Measurements from ENCODE around the gene CDC42BPA. TPM values are rescaled to one million over a fixed set of nuclear protein-coding genes. Genes with fewer than 3 reads are reported as not detected.
"Not testable (repeated sequence)": the region's sequence is repeated elsewhere in the genome, so short reads cannot be mapped to it uniquely, and the experiment has no call there.

The CDC42BPA gene
- total RNA-seq, 1 experiment from 2014 or later, result 102 TPM

DNA sequence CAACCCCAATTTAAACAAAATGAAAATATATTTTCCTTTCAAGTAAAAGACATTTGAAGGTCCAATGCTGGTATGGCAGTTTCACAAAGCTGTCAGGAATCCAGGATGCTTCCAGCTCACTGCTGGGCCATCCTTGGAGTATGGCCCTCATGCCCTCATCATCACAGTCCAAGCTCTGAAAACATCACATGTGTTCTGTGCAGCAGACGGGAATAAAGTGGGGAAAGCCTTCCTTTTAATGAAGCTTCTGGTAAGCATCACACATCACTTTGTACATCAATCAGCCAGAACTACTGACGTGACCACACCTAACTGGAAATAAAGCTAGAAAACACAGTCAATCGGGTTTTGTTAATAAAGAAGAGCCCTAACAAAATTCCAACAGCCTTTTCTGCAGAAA lies 22.7 kb downstream of the CDC42BPA start:
- no peaks in the 10 kb centered on the region for H3K27me3 Mint-ChIP-seq (ENCODE audit: insufficient read depth, unreplicated experiment)
- DNase-seq (ENCODE audit: unreplicated experiment), result no peak
- no peak overlapping the region for H3K27ac Mint-ChIP-seq (ENCODE audit: low read depth, unreplicated experiment)
- peaks cover 20% of the 10 kb centered on the region for H3K4me1 Mint-ChIP-seq (ENCODE audit: insufficient read depth, unreplicated experiment)
- BruUV-seq (replicated peaks), result no TSS peak
- intact Hi-C loops (cut with micrococcal nuclease), result no loop called here
- H3K9me3 Mint-ChIP-seq (ENCODE audit: unreplicated experiment), result no peaks in the 10 kb centered on the region
- H3K36me3 Mint-ChIP-seq (ENCODE audit: insufficient read depth, unreplicated experiment), result no peaks in the 10 kb centered on the region
- ChIA-PET POLR2A (interaction anchor here (0.5 to 1.6 kb wide), 9 partner anchors 7 to 118 kb away, joined by 3 to 11 read pairs (median 4); no protein-coding TSS in a partner anchor), CTCF (interaction anchor here (1.0 kb wide), 1 partner anchor 61 kb away, joined by 3 read pairs; no protein-coding TSS in a partner anchor)
- TF ChIP-seq, protein P1, sequence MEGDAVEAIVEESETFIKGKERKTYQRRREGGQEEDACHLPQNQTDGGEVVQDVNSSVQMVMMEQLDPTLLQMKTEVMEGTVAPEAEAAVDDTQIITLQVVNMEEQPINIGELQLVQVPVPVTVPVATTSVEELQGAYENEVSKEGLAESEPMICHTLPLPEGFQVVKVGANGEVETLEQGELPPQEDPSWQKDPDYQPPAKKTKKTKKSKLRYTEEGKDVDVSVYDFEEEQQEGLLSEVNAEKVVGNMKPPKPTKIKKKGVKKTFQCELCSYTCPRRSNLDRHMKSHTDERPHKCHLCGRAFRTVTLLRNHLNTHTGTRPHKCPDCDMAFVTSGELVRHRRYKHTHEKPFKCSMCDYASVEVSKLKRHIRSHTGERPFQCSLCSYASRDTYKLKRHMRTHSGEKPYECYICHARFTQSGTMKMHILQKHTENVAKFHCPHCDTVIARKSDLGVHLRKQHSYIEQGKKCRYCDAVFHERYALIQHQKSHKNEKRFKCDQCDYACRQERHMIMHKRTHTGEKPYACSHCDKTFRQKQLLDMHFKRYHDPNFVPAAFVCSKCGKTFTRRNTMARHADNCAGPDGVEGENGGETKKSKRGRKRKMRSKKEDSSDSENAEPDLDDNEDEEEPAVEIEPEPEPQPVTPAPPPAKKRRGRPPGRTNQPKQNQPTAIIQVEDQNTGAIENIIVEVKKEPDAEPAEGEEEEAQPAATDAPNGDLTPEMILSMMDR (IDR thresholded peaks at IDR 0.05; ENCODE audit: unreplicated experiment), result no peak
- no peak overlapping the region for H3K4me3 Mint-ChIP-seq (ENCODE audit: unreplicated experiment)

DNA sequence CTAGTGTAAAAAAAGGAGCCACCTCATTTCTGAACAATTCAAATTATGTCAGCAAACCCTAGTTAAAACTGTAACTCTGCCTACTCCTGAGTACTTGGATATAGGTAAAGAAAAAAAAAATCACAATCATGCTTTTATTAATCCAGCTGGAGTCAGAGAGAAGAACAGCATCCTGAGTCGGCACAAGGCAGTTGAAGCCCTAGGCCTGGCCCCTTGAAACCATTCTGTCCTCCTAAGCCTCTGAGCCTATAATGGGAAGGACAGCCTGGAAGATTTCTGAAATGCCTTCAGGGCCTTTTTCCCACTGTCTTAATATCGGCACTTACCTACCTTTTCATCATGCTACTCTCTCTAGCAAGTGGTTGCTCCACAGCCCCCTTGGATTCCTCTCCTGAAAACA lies 32.5 kb downstream of the CDC42BPA start:
- BruUV-seq (replicated peaks), result no TSS peak
- no peak overlapping the region for H3K4me3 Mint-ChIP-seq (ENCODE audit: unreplicated experiment)

DNA sequence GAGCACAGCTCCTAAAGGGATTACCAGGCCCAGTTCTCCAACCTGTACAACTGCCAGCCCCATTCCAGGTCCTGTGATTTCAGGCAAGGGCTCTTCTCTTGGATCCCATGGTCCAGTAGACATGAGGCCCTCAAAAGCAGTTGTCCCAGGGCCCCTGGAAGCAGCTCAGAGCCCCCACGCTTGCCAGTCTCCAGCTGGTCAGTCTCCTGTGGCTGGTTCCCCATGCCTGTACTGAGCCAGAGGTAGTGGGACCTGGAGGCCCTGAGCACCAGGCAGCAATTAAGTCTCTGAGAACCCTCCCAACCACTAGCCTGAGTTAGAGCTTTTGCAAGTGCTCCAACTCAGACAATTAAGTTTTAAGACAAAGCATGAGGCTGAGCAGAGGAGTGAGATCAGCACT lies 36.9 kb downstream of the CDC42BPA start:
- TF ChIP-seq, protein P1 (IDR thresholded peaks at IDR 0.05; ENCODE audit: unreplicated experiment), result no peak
- no TSS peak for BruUV-seq (replicated peaks)
- Mint-ChIP-seq H3K27me3 (ENCODE audit: insufficient read depth, unreplicated experiment) (no peaks in the 10 kb centered on the region), H3K9me3 (ENCODE audit: unreplicated experiment) (peaks cover 11% of the 10 kb centered on the region), H3K4me3 (ENCODE audit: unreplicated experiment) (peak overlapping the region; percentile 43), H3K4me1 (ENCODE audit: insufficient read depth, unreplicated experiment) (peaks cover 13% of the 10 kb centered on the region), H3K36me3 (ENCODE audit: insufficient read depth, unreplicated experiment) (peaks cover 22% of the 10 kb centered on the region), H3K27ac (ENCODE audit: low read depth, unreplicated experiment) (peak overlapping the region; percentile 90)
- intact Hi-C loops (cut with micrococcal nuclease), result no loop called here
- POLR2A ChIA-PET, result interaction anchor here (0.8 to 2.8 kb wide), 9 partner anchors 10 to 62 kb away, joined by 3 to 11 read pairs (median 5); no protein-coding TSS in a partner anchor
- no peak for DNase-seq (ENCODE audit: unreplicated experiment)
- CTCF ChIA-PET, result interaction anchor here (0.7 to 1.5 kb wide), 5 partner anchors 12 to 47 kb away, joined by 3 to 5 read pairs (median 4); no protein-coding TSS in a partner anchor

More for the DNA sequence above, 32.5 kb downstream of the CDC42BPA start:
- TF ChIP-seq, protein P1 (IDR thresholded peaks at IDR 0.05; ENCODE audit: unreplicated experiment), result no peak
- ChIA-PET CTCF (interaction anchor here (0.6 to 0.8 kb wide), 3 partner anchors 15 to 57 kb away, joined by 3 to 4 read pairs (median 3); no protein-coding TSS in a partner anchor), POLR2A (interaction anchor here (2.0 kb wide), 1 partner anchor 14 kb away, joined by 11 read pairs; no protein-coding TSS in a partner anchor)
- Mint-ChIP-seq H3K4me1 (ENCODE audit: insufficient read depth, unreplicated experiment) (peaks cover 13% of the 10 kb centered on the region), H3K9me3 (ENCODE audit: unreplicated experiment) (peaks cover 25% of the 10 kb centered on the region), H3K36me3 (ENCODE audit: insufficient read depth, unreplicated experiment) (peaks cover 23% of the 10 kb centered on the region), H3K27ac (ENCODE audit: low read depth, unreplicated experiment) (no peak overlapping the region), H3K27me3 (ENCODE audit: insufficient read depth, unreplicated experiment) (no peaks in the 10 kb centered on the region)
- intact Hi-C loops (cut with micrococcal nuclease), result no loop called here
- DNase-seq (ENCODE audit: unreplicated experiment), result no peak

DNA sequence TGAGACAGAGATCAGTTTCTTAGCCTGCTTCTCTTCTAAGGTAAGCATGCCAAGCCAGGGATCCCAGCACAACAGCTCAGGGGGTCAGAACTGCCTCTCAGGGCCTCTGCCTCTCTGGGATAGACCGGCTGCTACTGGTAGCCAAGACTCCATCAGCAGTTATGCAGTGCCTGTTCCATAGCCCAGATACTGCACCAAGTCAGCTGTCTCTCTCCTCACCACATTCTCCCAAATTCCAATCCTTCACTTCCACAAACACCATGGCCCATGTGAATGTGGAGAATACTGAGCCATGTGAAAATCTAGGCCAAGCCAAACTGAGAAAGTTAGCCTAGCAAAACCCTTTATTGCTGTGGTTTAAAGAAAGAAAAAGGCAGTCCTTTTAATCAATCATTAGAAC lies 37.5 kb downstream of the CDC42BPA start:
- H3K36me3 Mint-ChIP-seq (ENCODE audit: insufficient read depth, unreplicated experiment), result peaks cover 20% of the 10 kb centered on the region
- peak overlapping the region; percentile 90 for H3K27ac Mint-ChIP-seq (ENCODE audit: low read depth, unreplicated experiment)
- peaks cover 6% of the 10 kb centered on the region for H3K9me3 Mint-ChIP-seq (ENCODE audit: unreplicated experiment)
- H3K27me3 Mint-ChIP-seq (ENCODE audit: insufficient read depth, unreplicated experiment), result no peaks in the 10 kb centered on the region
- ChIA-PET POLR2A (interaction anchor here (0.6 to 2.1 kb wide), 11 partner anchors 9 to 80 kb away, joined by 3 to 10 read pairs (median 4); no protein-coding TSS in a partner anchor), CTCF (interaction anchor here (0.9 to 1.5 kb wide), 4 partner anchors 11 to 22 kb away, joined by 3 to 5 read pairs (median 4); no protein-coding TSS in a partner anchor)
- DNase-seq (ENCODE audit: unreplicated experiment), result no peak
- no TSS peak for BruUV-seq (replicated peaks)
- no peak overlapping the region for H3K4me3 Mint-ChIP-seq (ENCODE audit: unreplicated experiment)
- peaks cover 13% of the 10 kb centered on the region for H3K4me1 Mint-ChIP-seq (ENCODE audit: insufficient read depth, unreplicated experiment)
- intact Hi-C loops (cut with micrococcal nuclease), result no loop called here
- TF ChIP-seq, protein P1 (IDR thresholded peaks at IDR 0.05; ENCODE audit: unreplicated experiment), result no peak

DNA sequence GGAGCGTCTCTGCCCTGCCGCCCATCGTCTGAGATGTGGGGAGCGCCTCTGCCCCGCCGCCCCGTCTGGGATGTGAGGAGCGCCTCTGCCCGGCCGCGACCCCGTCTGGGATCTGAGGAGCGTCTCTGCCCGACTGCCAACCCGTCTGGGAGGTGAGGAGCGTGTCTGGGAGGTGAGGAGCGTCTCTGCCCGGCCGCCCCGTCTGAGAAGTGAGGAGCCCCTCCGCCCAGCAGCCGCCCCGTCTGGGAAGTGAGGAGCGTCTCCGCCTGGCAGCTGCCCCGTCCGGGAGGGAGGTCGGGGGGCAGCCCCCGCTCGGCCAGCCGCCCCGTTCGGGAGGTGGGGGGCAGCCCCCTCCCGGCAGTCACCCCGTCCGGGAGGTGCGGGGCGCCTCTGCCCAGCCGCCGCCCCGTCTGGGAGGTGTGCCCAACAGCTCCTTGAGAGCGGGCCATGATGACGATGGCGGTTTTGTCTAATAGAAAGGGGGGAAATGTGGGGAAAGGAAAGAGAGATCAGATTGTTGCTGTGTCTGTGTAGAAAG lies 42.1 kb downstream of the CDC42BPA start:
- BruUV-seq (replicated peaks); H3K9me3 Mint-ChIP-seq (ENCODE audit: unreplicated experiment); DNase-seq (ENCODE audit: unreplicated experiment); POLR2A ChIA-PET; H3K27ac Mint-ChIP-seq (ENCODE audit: low read depth, unreplicated experiment); H3K4me1 Mint-ChIP-seq (ENCODE audit: insufficient read depth, unreplicated experiment); H3K36me3 Mint-ChIP-seq (ENCODE audit: insufficient read depth, unreplicated experiment); intact Hi-C loops (cut with micrococcal nuclease); H3K27me3 Mint-ChIP-seq (ENCODE audit: insufficient read depth, unreplicated experiment); H3K4me3 Mint-ChIP-seq (ENCODE audit: unreplicated experiment): not testable (repeated sequence)
- CTCF ChIA-PET, result interaction anchor here (0.5 to 0.6 kb wide), 2 partner anchors 27 to 1196 kb away, joined by 3 to 5 read pairs; no protein-coding TSS in a partner anchor
